HUES48 (cell line): ENCODE measurements around the gene HYAL3.
"Not testable (repeated sequence)": the region's sequence is repeated elsewhere in the genome, so short reads cannot be mapped to it uniquely, and the experiment has no call there.

Experiments
- H3K27ac ChIP-seq: one replicate; pipeline ENCODE4 v1.7.0; 2013; ENCODE audit warnings: low read depth, low read length, inconsistent platforms
- H3K27me3 ChIP-seq: 2 replicates; pipeline ENCODE4 v1.6.1; 2013; ENCODE audit warnings: mild to moderate bottlenecking, low read length; ENCODE audit not compliant: control insufficient read depth, insufficient read depth
- H3K36me3 ChIP-seq: 2 replicates; pipeline ENCODE4 v1.6.1; 2013; ENCODE audit warnings: low read length; ENCODE audit not compliant: control insufficient read depth, insufficient read depth
- H3K4me1 ChIP-seq: 2 replicates; pipeline ENCODE4 v1.6.1; 2013; ENCODE audit warnings: mild to moderate bottlenecking, low read length; ENCODE audit not compliant: control insufficient read depth, insufficient read depth
- H3K4me3 ChIP-seq: 2 replicates; pipeline ENCODE4 v1.5.1; 2013; ENCODE audit warnings: mild to moderate bottlenecking, low read depth, low read length
- H3K9ac ChIP-seq: 2 replicates; pipeline ENCODE4 v1.6.1; 2013; ENCODE audit warnings: mild to moderate bottlenecking, low read depth, low read length, moderate library complexity
- H3K9me3 ChIP-seq: 2 replicates; pipeline ENCODE4 v1.6.1; 2013; ENCODE audit warnings: low read length; ENCODE audit not compliant: control insufficient read depth, insufficient read depth

HYAL3 gene

DNA sequence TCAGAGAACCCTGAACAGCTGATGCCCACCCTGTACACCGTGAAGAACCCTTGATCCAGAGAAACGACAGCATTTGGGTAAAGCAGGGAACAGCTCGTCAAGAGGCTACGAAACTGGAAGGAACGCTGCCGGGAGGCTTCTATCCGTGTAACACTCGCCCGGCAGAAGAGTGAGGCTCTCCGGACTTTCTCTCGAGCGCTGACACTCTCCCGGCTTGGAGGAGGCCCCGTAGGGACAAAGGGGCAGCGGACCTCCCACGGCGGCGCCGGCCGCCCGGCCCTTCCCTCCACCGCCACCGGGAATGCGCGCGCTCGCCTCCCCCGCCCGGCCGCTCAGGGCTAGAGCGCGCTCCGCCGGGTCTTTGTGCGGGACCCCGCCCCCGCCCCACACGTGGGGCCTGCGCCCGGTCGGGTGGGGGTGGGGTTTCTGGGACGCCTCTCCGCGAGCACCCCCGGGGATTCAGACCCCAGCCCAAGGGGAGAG, 21.7 kb upstream of the HYAL3 start:
- peak overlapping the region; percentile 100 for H3K9ac ChIP-seq
- no peaks in the 10 kb centered on the region for H3K27me3 ChIP-seq
- H3K36me3 ChIP-seq, result peaks cover 46% of the 10 kb centered on the region
- H3K27ac ChIP-seq, result peak overlapping the region; percentile 99
- H3K4me3 ChIP-seq, result peak overlapping the region; percentile 97
- peaks cover 17% of the 10 kb centered on the region for H3K4me1 ChIP-seq
- no peaks in the 10 kb centered on the region for H3K9me3 ChIP-seq

DNA sequence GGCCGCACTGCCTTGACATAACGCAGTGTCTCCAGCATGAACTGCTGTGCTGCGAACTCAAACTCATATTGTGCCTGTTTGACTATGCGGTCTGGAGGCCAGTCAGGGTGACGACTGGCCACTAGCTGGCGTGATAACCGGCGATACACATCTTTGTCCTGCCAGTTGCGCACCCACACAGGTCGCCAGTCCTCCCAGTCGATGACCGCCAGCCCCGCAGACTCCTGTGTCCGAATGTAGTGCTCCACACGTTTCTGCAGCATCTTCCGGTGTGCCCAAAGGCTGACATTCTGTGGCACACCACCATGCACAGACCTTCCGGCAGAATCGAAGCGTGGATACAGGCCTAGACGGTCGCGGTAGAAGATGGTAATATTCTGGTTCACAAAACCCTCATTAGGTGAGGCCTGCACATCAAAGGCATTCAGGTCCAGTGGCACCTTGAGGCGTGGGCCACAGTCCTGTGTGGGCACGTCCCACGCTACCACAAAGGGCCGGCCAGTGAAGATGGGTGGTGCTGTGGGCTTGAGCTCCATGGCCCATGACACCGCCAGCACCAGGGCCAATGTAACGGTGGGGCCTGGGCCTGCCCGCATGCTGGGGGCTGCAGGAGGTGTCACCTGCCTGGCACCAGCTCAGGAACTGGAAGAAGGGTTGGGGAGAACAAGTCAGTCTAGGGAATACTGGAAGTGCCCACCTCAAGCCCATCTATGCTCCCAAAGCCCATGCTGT, 20.9 kb upstream of the HYAL3 start:
- Histone ChIP-seq H3K9ac (no peak overlapping the region), H3K36me3 (peaks cover 40% of the 10 kb centered on the region), H3K27ac (peak overlapping the region; percentile 99), H3K4me1 (peaks cover 17% of the 10 kb centered on the region), H3K9me3 (no peaks in the 10 kb centered on the region), H3K27me3 (no peaks in the 10 kb centered on the region), H3K4me3 (peak overlapping the region; percentile 97)

DNA sequence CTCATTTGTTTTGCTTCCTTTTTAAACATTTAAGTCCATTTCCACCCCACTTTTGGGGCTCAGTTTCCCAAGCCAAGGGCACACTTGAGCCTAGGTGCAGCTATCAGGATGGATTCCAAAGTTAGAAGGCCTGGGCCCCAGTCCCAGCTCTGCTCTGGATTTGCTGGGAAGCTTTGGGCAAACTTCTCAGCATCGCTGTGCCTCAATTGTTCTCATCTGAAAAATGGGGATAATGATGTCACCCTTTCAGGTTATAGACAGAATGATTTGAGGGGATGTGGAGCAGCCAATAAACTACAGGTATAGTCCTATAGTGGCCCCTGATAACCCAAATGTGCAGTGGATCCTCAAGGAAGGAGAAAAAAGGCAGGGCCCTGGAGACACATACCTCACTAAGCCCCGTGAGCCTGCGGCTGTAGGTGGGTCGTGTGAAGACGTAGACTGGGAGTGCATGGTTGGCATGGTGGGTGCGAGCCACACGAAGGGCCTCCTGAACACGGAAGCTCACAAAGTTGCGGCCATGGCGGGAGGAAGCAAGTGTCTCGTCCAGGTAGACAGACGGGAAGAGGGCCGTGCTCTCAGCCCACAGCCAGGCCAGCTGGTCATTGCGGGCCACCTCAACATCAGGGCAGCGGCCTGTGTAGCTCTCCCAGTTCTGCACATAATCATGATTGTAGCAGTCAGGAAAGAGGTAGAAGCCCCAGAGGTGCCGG, 20.1 kb upstream of the HYAL3 start:
- H3K27me3 ChIP-seq, result no peaks in the 10 kb centered on the region
- H3K36me3 ChIP-seq, result peaks cover 40% of the 10 kb centered on the region
- no peak overlapping the region for H3K27ac ChIP-seq
- no peaks in the 10 kb centered on the region for H3K9me3 ChIP-seq
- H3K4me1 ChIP-seq, result peaks cover 17% of the 10 kb centered on the region
- H3K4me3 ChIP-seq, result no peak overlapping the region
- no peak overlapping the region for H3K9ac ChIP-seq

DNA sequence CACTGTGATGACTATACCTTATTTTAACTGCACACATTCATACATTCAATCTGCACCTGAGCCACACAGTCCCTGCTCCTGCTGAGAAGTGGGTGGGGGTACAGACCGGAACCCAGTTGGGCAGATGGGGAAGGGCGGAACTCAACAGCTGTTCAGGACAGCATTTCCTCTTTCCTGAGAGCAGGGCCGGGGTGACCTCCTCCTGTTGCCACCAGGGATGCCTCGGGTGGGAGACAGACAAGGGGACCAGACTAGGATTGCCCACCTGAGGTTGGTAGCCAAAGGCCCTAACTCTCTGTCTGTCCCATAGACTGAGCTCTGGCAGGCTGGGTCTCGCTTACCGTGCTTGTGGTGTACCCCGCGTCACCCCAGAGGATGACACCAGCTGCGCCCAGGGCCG, 19.4 kb upstream of the HYAL3 start:
- H3K27ac ChIP-seq, result no peak overlapping the region
- no peak overlapping the region for H3K9ac ChIP-seq
- H3K4me1 ChIP-seq, result peaks cover 17% of the 10 kb centered on the region
- H3K27me3 ChIP-seq, result no peaks in the 10 kb centered on the region
- no peaks in the 10 kb centered on the region for H3K9me3 ChIP-seq
- no peak overlapping the region for H3K4me3 ChIP-seq
- peaks cover 40% of the 10 kb centered on the region for H3K36me3 ChIP-seq

DNA sequence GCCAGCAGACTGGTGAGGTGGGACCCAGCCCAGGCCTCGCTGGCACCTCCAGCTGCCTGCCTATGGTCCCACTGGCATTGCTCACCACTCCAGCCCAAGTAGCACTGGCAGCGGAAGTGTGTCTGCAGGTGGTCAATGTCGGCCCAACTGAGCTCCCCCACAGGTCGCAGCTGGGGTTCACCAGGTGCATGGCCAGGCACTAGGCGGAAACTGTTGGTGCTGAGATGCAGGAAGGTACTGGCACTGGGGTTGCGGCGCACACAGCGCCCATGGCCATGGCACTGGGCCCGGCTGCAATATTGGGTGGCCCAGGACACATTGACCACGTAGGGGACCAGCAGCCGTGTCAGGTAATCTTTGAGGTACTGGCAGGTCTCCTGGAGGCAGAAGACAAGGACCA, 19.0 kb upstream of the HYAL3 start:
- H3K27ac ChIP-seq, result no peak overlapping the region
- H3K36me3 ChIP-seq, result peaks cover 40% of the 10 kb centered on the region
- no peaks in the 10 kb centered on the region for H3K9me3 ChIP-seq
- H3K9ac ChIP-seq, result no peak overlapping the region
- H3K4me3 ChIP-seq, result no peak overlapping the region
- no peaks in the 10 kb centered on the region for H3K27me3 ChIP-seq
- H3K4me1 ChIP-seq, result peaks cover 15% of the 10 kb centered on the region

DNA sequence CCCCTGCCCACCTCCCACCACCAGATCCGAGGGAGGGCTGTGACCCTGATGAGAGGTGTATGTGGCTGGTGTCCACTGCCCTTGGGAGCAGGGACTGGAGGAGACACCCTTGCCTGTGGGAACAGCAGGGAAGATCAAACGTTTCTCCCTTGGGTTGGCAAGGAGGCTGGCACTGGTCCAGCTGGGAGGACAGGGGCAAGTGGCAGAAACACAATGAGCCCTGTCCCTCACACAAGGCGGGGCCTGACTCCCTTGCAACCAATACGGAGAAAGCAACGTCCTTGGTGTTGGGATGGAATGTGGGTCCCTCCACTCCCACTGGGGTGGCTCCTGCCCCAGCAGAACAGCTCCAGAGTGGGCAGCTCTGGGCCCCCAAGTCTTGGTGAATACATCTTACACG, 18.1 kb upstream of the HYAL3 start:
- H3K36me3 ChIP-seq, result peaks cover 40% of the 10 kb centered on the region
- no peaks in the 10 kb centered on the region for H3K9me3 ChIP-seq
- H3K27ac ChIP-seq, result peak overlapping the region; percentile 5
- H3K27me3 ChIP-seq, result no peaks in the 10 kb centered on the region
- H3K4me1 ChIP-seq, result peaks cover 9% of the 10 kb centered on the region; the same call in 1 of the 2 replicates
- H3K9ac ChIP-seq, result no peak overlapping the region
- no peak overlapping the region for H3K4me3 ChIP-seq

DNA sequence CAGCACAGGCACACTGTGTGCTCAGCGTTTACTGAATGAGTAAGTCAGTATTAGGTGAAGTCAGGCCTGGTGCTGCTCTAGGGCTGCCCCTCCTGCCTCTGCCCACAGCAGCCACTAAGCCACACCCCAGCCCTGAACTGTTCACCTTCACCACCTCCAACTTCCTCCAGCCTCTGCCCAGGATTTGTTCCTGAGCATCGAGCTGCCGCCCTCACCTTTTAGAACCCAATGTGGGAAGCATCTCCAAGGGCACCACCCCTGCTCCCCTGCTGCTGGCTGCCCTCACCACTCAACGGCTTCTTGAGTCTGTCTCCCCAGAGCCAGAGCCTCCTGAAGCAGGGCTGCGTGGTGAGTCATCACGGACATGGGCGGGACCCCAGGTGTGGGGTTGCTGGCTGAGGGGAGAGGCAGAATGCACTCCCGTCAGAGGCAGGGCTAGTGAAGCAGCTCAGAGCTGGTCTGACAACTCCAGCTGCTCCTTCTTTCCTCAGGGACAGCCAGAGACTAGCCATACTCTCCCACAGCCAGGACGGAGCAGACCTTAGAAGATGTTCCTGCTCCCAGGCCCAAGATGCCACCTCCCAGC, 17.5 kb upstream of the HYAL3 start:
- H3K27ac ChIP-seq, result peak overlapping the region; percentile 5
- H3K36me3 ChIP-seq, result peaks cover 40% of the 10 kb centered on the region
- no peaks in the 10 kb centered on the region for H3K9me3 ChIP-seq
- H3K27me3 ChIP-seq, result no peaks in the 10 kb centered on the region
- H3K4me1 ChIP-seq, result peaks cover 9% of the 10 kb centered on the region; the same call in 1 of the 2 replicates
- H3K4me3 ChIP-seq, result no peak overlapping the region
- no peak overlapping the region for H3K9ac ChIP-seq

DNA sequence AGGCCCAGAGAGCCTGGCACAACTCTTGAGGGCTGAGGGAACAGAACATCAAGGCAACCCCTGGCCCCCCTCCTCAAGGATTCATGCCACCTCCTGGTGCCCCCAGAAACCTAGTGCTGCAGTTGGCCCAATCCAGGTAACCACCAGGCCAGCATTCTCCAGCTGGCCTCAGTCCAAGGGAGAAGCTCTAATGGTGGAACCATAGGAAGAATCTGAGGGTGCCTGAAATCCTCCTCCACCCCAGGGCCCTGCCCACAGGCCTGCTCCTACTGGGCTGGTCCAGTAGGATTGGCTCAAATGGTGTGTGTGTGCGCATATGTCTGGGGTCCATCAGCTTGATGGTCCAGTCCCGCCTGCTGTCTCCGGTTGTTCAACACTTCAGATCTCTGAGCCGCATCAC, 15.6 kb upstream of the HYAL3 start:
- Histone ChIP-seq H3K4me3 (no peak overlapping the region), H3K9me3 (no peaks in the 10 kb centered on the region), H3K4me1 (no peaks in the 10 kb centered on the region), H3K9ac (no peak overlapping the region), H3K27me3 (no peaks in the 10 kb centered on the region), H3K36me3 (peaks cover 36% of the 10 kb centered on the region), H3K27ac (no peak overlapping the region)

DNA sequence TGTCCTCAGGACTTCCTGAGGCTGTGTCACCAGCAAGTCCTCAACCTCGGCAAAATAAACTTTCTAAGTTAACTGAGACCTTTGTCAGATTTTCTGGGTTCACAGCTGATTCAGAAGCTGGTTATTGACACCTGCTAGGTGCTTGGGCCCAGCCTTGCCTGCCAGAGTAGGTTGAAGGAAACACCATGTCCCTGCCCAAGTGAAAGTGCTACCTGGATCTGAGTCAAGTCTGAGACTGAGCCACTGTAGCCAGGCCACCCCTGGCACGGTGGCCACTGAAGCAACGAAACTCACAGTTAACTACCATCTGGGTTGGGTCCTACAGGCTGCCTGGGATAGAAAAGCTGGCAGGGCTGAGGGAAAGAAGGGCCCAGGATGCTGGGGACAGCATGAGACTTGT, 15.1 kb upstream of the HYAL3 start:
- no peak overlapping the region for H3K9ac ChIP-seq
- no peaks in the 10 kb centered on the region for H3K9me3 ChIP-seq
- H3K27me3 ChIP-seq, result no peaks in the 10 kb centered on the region
- no peaks in the 10 kb centered on the region for H3K4me1 ChIP-seq
- H3K27ac ChIP-seq, result no peak overlapping the region
- H3K4me3 ChIP-seq, result no peak overlapping the region
- H3K36me3 ChIP-seq, result peaks cover 31% of the 10 kb centered on the region

DNA sequence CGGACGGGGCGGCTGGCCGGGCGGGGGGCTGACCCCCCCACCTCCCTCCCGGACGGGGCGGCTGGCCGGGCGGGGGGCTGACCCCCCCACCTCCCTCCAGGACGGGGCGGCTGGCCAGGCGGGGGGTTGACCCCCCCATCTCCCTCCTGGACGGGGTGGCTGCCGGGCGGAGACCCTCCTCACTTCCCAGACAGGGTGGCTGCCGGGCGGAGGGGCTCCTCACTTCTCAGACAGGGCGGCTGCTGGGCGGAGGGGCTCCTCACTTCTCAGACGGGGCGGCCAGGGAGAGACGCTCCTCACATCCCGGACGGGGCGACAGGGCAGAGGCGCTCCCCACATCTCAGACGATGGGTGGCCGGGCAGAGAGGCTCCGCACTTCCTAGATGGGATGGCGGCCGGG, 12.8 kb upstream of the HYAL3 start:
- not testable (repeated sequence) for H3K27ac ChIP-seq, H3K4me1 ChIP-seq, H3K9me3 ChIP-seq, H3K27me3 ChIP-seq, H3K4me3 ChIP-seq, H3K9ac ChIP-seq, H3K36me3 ChIP-seq

DNA sequence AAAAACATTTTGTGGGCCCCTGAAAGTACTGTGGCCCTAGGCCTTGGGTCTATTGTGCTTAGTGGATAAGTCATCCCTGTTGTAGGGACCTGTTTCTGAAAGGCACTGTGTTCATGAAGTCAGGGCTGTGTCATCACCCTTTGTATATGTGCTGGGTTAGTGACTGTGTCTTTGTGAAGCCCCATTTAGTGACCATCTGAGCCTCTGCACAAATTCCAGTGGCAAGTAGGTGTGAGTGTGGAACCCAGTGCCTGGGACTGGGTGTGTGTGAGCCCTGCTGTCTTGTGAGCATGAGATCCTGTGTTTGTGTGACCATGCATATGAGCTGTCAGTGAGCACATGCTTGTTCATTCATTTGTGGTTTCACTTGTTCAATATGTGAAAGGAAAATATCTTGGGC, 5.4 kb upstream of the HYAL3 start:
- H3K36me3 ChIP-seq, result no peaks in the 10 kb centered on the region
- H3K27me3 ChIP-seq, result no peaks in the 10 kb centered on the region
- H3K4me3 ChIP-seq, result no peak overlapping the region
- peaks cover 4% of the 10 kb centered on the region; the same call in 1 of the 2 replicates for H3K4me1 ChIP-seq
- H3K9me3 ChIP-seq, result peaks cover 9% of the 10 kb centered on the region
- no peak overlapping the region for H3K27ac ChIP-seq
- H3K9ac ChIP-seq, result no peak overlapping the region
